Measurements from ENCODE around the gene PI4KA.

DNA sequence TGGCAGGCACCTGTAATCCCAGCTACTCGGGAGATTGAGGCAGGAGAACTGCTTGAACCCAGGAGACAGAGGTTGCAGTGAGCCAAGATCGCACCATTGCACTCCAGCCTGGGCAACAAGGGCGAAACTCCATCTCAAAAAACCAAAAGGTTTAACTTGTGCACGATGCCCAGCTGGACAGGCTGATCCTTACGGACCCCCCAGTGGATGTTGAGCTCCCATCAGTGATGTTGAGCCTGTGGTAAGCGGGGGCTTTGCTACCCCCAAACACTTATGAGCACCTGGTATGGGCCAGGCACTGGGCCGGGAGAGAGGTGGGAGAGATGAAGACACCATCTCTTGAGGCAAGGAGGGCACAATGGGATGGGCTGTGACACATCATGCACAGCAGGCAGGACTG, 92.1 kb downstream of the PI4KA start:
- TF ChIP-seq, protein P1, sequence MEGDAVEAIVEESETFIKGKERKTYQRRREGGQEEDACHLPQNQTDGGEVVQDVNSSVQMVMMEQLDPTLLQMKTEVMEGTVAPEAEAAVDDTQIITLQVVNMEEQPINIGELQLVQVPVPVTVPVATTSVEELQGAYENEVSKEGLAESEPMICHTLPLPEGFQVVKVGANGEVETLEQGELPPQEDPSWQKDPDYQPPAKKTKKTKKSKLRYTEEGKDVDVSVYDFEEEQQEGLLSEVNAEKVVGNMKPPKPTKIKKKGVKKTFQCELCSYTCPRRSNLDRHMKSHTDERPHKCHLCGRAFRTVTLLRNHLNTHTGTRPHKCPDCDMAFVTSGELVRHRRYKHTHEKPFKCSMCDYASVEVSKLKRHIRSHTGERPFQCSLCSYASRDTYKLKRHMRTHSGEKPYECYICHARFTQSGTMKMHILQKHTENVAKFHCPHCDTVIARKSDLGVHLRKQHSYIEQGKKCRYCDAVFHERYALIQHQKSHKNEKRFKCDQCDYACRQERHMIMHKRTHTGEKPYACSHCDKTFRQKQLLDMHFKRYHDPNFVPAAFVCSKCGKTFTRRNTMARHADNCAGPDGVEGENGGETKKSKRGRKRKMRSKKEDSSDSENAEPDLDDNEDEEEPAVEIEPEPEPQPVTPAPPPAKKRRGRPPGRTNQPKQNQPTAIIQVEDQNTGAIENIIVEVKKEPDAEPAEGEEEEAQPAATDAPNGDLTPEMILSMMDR (conservative IDR thresholded peaks at IDR 0.05 in 1 of 2, IDR thresholded peaks at IDR 0.05 in 1 of 2; ENCODE audit: low read depth in 1 of 2, low read length in 2 of 2) = no peak
- TF ChIP-seq EZH2 (IDR thresholded peaks at IDR 0.05; ENCODE audit: low read length, missing control alignments) = no peak
